Erythroblast (primary cell): Measurements from ENCODE around the gene GPX4.

Experiments used
- DNase-seq, 2 experiments: peaks; one replicate each; lab custom pipeline; 2025; lab: John Stamatoyannopoulos, UW
- GATA1 ChIP-seq: IDR thresholded peaks from 2 replicates; pipeline ENCODE4 v1.6.1; 2011; ENCODE audit warnings: low read depth, mild to moderate bottlenecking, control low read depth, low read length, moderate library complexity
- POLR2A ChIP-seq: IDR thresholded peaks from 2 replicates; pipeline ENCODE4 v1.6.1; 2011; ENCODE audit warnings: mild to moderate bottlenecking, low read length

GPX4 gene

DNA sequence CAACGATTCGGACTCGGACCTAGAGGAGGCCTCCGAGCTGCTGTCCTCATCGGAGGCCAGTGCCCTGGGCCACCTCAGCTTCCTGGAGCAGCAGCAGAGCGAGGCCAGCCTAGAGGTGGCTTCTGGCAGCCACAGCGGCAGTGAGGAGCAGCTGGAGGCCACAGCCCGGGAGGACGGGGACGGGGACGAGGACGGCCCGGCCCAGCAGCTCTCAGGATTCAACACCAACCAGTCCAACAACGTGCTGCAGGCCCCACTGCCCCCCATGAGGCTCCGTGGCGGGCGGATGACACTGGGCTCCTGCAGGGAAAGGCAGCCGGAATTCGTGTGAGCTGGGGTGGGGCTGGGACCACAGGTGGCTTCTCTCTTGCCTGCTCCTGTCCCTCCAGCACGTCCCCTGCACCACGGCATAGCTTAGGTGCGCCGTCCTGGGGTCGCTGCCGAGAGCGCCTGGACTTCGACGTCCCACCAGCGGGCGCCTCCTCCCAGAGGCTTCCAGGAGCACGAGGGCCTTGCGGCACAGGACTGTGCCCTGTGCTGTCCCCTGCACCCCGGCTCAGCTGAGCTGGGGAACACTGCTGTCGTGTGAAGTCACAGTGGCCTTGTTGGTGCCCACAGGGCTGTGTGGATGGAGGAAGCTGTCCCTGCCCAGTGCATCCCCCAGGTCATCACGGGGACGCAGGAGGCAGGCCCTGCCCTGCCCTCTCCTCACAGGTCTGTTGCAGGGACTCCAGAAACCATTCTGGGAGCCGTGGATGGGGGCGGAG is 17.9 kb upstream of the GPX4 start:
- peak; percentile 7 for TF ChIP-seq POLR2A
- TF ChIP-seq GATA1, result no peak
- no peak for DNase-seq

DNA sequence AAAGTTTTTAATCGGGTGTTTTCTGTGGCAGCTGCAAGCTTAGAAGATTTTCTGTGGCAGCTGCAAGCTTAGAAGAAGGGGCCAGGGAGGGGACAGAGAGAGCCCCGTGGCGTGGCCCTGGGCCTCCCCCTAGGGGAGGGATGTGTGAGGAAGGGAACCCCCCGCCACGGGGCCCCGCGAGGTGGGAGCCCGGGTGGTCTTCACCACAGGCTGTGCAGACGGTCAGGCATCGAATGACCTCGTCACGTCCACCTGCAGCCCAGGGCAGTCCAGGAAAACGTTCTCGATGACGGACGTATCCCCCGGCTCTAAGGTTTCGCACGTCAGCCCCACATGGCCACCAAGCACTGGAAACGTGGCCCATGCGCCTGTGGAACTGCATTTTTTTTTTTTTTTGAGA is 17.2 kb upstream of the GPX4 start:
- TF ChIP-seq GATA1, result no peak
- no peak for TF ChIP-seq POLR2A

DNA sequence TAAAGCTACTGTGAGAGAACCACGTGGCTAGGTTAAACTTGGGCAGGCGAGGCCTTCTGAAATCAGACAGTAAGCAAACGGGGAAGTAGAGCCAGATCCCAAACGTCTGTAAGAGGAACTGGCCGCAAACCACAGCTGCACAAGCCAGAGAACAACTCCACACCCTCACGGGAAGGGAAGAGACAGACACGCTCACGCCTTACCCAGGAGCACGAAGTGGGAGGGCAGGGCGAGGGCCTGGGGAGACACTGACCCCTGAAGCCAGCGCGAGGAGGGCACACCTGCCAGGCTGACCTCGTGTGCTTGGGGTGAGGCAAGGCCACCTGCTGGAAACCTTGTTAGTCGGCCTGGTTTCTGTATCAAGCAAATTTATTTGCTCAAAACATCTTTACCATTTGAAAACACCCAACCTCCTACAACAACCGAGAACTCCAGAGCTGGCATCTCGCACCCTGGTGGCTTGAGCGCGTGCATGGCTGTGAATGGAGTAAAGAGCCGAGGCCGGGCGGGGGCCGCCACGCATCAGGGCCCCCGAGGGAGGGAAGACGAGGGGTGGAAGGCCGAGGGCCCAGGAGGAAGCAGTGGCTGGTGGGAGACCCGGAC is 15.9 kb upstream of the GPX4 start:
- TF ChIP-seq GATA1 (no peak), POLR2A (no peak)
- DNase-seq, result no peak

More for the DNA sequence above, 17.2 kb upstream of the GPX4 start:
- DNase-seq, result no peak

DNA sequence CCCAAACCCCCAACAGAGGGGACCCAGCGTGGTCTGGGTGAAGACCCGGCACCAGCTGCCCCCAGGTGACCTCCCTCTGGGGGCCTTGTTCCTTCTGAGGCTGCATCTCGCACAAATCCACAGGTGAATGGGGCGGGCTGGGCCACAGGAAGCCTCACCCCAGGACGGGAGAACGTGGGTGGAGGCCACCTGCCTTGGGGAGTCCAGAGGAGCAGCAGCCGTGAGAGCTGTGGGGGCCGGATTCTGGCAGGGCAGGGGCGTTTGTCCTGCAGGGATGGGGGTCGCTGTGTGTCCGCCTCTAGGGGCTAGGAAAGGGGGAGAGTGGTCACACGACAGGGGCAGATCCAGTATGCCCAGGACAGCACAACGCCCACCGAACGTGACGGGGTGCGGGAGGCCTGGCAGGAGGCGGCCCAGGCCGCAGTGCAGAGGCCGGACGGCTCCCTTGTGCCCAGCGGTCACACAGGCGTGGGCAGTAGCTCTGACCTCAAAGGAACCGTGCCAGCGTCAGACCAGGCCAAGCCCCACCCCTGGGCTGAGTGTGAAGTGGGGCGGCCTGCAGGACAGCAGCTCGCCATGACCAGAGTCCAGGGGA is 15.3 kb upstream of the GPX4 start:
- DNase-seq, result no peak
- no peak for TF ChIP-seq GATA1
- TF ChIP-seq POLR2A, result peak; percentile 13

DNA sequence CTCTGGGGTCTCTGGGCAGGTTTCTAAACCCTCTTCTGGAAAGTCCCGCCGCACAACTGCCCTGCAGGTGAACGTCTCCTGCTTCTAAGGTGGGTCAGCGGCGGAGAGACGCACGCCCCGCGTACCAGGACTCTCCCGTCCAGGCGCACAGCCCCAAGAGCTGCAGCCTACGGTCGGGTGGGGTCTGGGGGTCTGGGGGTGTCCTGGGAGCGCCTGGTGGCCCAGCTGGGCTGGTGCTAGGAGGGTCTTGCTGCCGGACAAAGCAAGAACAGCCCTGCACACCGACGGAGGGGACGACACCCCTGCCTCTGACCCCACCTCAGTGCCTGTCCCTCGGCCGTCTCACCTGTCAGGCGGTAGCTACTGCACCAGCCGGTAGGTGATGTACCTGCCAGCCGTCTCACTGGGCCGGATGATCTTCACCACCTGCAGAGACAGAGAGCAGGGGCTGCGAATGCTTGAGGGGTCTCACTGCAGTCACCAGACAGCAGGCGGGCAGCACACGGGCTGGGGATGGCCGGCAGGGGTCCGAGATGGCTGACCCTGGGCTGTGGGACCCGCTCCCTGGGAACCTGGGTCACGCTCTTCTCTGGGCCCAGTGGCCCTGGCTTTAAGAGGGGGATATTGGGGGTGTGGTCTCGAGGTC is 14.5 kb upstream of the GPX4 start:
- no peak for DNase-seq
- TF ChIP-seq GATA1 (no peak), POLR2A (no peak)

DNA sequence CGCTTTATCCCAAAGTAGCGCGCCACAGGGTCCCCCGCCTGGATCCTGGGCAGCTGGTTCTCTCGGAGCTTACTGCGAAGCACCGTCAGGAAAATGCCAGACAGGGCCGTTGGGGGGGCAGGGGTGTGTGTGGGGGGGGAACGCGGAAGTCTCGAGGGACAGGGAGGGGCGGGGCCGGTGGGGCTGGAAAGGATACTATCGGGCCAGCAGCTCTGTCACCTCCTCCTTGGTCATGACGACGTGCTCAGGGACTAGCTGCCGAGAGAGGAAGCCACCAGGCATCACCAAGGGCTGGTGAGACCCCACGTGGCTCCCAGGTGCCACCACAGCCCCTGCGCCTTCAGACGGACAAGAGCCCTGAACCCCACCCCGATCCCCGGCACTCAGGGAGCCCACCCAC is 13.9 kb upstream of the GPX4 start:
- no peak for DNase-seq
- TF ChIP-seq POLR2A, result no peak

DNA sequence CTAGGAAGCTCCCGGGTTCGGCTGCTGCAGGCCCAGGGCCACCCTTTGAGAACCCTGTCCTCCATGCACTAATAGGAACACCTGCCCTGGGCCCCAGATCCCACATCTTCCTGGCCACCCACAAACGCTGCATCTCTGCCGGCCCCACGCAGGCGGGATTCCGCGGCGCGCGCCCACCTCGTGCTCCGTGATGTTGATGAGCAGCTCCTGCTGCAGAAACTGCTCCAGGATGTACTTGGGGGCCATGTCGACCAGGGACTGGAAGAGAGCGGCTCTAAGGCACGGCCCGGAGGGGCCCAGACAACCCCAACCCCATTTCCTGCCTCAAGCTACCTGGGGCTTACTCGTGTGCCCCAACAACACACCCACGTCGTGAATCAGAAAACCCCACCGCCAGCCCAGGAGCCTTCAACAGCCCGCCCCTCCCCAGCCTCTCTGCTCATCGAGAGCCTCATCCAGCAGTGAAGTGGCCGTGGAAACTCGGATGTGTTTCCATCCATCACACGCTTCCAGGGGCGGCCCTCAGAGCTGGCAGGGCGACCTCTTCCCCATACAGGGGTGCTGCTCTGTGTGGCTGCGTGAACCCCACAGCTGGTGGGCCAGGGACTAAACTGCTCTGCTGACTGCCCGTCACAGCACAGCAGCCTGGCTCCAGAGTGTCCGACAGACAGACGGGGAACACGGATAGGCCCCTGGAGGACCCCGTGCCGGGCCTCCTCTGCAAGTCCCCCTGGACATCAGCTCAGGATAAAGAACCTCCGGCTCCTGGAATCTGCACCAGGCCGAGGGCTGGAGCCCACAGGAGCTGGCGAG is 12.9 kb upstream of the GPX4 start:
- TF ChIP-seq GATA1 (no peak), POLR2A (no peak)
- no peak for DNase-seq

DNA sequence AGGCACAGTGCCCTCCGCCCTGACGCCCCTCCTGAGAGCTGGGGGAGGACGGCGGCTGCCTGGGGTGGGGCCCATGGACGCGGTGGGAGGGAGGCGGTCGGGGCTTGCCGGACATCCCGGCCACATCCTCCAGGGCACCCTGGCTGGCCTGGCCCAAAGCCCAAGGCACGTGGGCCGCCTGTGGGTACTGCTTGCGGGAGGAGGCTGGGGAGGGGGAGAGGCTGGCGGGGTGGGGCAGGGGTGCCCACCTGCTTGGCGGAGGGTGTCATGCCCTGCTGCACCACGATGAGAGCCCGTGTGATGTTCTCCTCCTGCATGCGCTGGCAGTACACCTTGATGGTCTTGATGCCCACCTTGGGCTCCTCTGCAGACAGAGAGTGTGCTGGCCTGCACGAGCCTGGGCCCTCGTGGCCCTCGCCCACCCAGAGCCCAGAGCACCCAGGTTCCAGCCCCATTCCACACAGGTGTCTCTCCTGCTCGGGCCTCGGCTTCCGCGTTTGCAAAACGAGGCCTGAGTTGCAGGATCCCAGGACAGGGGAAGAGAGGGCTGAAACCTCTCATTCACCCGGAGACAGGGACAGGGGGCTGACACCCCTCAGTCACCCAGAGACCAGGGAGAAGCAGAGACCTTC is 12.1 kb upstream of the GPX4 start:
- no peak for DNase-seq
- no peak for TF ChIP-seq GATA1
- TF ChIP-seq POLR2A, result no peak

DNA sequence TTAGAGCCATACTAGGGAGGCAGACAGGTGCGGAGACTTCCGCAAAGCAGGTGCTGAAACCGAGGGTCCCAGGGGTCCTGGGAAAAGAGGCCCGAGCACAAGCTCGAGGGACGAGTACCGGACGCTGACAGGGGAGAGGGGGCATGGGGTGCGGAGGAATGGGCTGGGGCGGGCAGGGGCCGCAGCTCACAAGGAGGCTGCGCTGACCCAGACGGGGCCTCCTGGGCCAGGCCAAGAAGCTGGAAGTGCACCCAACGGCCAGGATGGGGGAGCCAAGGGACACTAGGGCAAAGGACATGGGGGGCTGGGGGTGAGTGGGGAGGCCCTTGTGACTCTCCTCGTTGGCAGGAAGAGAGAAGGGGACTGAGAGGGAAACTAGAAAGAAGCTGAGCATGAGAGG is 10.5 kb upstream of the GPX4 start:
- TF ChIP-seq GATA1, result no peak
- TF ChIP-seq POLR2A, result no peak
- no peak for DNase-seq

DNA sequence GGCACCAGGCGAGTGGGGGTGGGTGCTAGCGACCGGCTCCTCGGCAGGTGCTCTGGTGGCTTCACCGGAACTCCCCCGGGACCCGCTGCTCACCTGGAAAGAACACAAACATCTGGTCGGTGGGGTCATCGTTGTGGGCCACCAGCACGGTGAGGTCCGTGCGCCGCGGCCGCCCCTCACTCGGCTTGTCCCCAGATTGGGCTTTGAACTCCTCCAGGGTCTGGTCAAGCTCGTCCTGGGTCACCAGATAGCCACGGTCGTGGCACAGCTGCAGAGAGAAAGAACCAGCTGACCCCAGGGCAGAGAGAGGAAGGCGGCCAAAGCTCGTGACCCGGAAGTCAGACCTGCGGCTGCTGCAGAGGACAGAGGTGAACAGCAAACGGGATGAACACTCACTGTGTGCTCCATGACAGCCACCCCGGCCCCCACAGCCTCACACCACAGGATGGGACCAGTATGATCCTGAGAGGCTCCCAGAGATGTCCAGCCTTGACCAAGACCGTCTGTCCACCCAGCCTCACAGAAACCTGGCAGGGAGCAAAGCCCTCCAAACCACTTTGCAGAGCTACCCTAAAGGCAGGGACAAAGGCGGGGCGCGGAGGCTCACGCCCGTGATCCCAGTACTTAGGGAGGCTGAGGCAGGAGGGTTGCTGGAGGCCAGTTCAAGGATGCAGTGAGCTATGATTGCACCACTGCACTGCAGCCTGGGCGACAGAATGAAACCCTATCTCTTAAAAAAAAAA is 9.8 kb upstream of the GPX4 start:
- no peak for TF ChIP-seq GATA1
- no peak for TF ChIP-seq POLR2A
- DNase-seq, result peak in 1 of 2 experiments; percentile 52

DNA sequence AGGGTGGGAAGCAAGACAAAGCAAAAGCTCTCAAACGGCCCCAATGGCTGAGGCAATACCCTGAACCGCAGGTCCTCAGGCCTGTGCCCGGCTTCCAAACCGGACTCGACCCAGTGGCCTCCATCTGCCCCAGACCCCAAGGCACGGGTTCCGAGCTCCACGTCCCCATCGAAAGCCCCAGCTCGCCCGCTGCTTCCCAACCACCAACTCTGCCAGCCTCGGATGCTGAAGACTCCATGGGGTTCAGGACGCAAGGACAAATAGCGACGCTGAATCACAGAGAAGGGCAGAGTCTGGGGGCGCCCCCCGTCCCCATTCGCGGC is 9.2 kb upstream of the GPX4 start:
- TF ChIP-seq GATA1 (no peak), POLR2A (no peak)
- DNase-seq, result no peak

DNA sequence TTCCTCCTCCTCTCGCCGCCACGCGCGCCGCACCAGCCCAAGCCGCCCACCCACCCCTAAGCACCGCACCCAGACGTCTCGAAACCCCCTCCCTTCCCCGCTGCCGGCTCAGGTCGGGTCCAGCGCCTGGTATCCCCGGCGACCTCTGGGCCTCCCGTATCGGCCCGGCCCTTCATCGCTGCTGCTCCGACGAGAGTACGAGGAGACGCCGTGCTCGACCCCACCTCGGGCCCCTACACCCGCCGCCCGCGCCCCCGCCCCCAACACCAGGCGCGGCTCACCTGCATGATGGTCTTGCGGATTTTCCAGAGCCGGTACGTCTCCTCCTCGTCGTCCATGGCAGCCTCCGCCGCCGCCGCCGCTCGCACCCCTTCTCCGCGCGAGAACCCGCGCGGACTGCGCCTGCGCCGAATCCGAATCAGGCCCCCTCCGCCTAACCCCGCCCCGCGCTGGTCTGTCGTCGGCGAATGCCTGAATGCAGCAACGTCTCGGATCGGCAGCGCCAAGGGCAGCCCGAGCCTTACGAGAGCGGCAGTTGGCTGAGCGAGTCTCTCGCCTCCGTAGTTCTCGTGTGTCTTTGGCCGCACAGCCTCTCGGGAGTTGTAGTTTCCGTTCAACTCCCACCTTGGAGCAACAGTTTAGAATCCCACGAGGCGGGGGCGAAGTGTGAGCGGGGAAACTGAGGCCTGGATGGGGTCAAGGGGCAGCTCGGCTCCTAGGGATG is 8.7 kb upstream of the GPX4 start, which contains the start of gene POLR2E:
Gene POLR2E, minus strand, starts transcription at position 398 of the 724 bp plus-strand sequence. Its CDS starts 60 bp downstream, at position 338.
- DNase-seq, result peak; percentile 99
- TF ChIP-seq POLR2A (peak; percentile 78), GATA1 (no peak)
